DOHH2 (cell line): ENCODE measurements around the gene ARAP1.

ENCODE experiments used
- H3F3A ChIP-seq: fragments of 200-600 bp; sonication (generic), shearing (Covaris generic); 2 replicates; pipeline ENCODE4 v1.6.0; 2016; ENCODE audit warnings: antibody characterized with exemption, mild to moderate bottlenecking; ENCODE audit not compliant: control insufficient read depth, insufficient read depth
- H3K27ac ChIP-seq: fragments of 200-600 bp; sonication (generic); 2 replicates; pipeline ENCODE4 v1.5.1; 2014; ENCODE audit warnings: low read depth, mild to moderate bottlenecking, low read length, moderate library complexity
- H3K27me3 ChIP-seq: fragments of 200-600 bp; sonication (generic); 2 replicates; pipeline ENCODE4 v1.6.1; 2014; ENCODE audit warnings: mild to moderate bottlenecking, low read length, mixed read lengths; ENCODE audit not compliant: control insufficient read depth
- H3K36me3 ChIP-seq: fragments of 200-600 bp; sonication (generic); 2 replicates; pipeline ENCODE4 v1.6.1; 2014; ENCODE audit warnings: mild to moderate bottlenecking, low read length, moderate library complexity, mixed read lengths; ENCODE audit not compliant: control insufficient read depth
- H3K4me1 ChIP-seq: fragments of 200-600 bp; sonication (generic); 2 replicates; pipeline ENCODE4 v1.6.1; 2014; ENCODE audit warnings: mild to moderate bottlenecking, low read length, mixed read lengths; ENCODE audit not compliant: control insufficient read depth
- H3K4me2 ChIP-seq: fragments of 200-600 bp; sonication (generic); 2 replicates; pipeline ENCODE4 v1.6.0; 2014; ENCODE audit warnings: mild to moderate bottlenecking, low read length, moderate library complexity
- H3K4me3 ChIP-seq: fragments of 200-600 bp; sonication (generic); 2 replicates; pipeline ENCODE4 v1.5.1; 2014; ENCODE audit warnings: mild to moderate bottlenecking, low read length, mixed read lengths
- H3K79me2 ChIP-seq: fragments of 200-600 bp; sonication (generic); 2 replicates; pipeline ENCODE4 v1.6.1; 2014; ENCODE audit warnings: mild to moderate bottlenecking, low read length, mixed read lengths; ENCODE audit not compliant: control insufficient read depth
- H3K9me2 ChIP-seq: fragments of 200-600 bp; sonication (generic); replicated peaks from 2 replicates; pipeline ENCODE4 v1.6.1; 2014; ENCODE audit warnings: mild to moderate bottlenecking, low read length, mixed read lengths; ENCODE audit not compliant: control insufficient read depth
- H3K9me3 ChIP-seq: fragments of 200-600 bp; sonication (generic); 2 replicates; pipeline ENCODE4 v1.6.1; 2014; ENCODE audit warnings: antibody characterized with exemption, low read length, mixed read lengths; ENCODE audit not compliant: control insufficient read depth, insufficient read depth
- H4K20me1 ChIP-seq: fragments of 200-600 bp; sonication (generic); 2 replicates; pipeline ENCODE4 v1.6.0; 2014; ENCODE audit warnings: low read depth, mild to moderate bottlenecking, antibody characterized with exemption, low read length, moderate library complexity; ENCODE audit not compliant: control insufficient read depth, insufficient read depth
- EZH2phosphoT487 ChIP-seq: fragments of 200-600 bp; sonication (generic); IDR thresholded peaks from 2 replicates; pipeline ENCODE4 v1.6.1; 2017; ENCODE audit warnings: borderline replicate concordance, mild to moderate bottlenecking, antibody characterized with exemption, low read length, moderate library complexity, mixed read lengths
- TF ChIP-seq, protein P1 (sequence below): fragments of 200-600 bp; sonication (generic); IDR thresholded peaks from one replicate; pipeline ENCODE4 v1.5.1; 2014; ENCODE audit warnings: antibody characterized with exemption, mild to moderate bottlenecking, low read depth, low read length; ENCODE audit not compliant: poor library complexity, severe bottlenecking

ARAP1 gene

DNA sequence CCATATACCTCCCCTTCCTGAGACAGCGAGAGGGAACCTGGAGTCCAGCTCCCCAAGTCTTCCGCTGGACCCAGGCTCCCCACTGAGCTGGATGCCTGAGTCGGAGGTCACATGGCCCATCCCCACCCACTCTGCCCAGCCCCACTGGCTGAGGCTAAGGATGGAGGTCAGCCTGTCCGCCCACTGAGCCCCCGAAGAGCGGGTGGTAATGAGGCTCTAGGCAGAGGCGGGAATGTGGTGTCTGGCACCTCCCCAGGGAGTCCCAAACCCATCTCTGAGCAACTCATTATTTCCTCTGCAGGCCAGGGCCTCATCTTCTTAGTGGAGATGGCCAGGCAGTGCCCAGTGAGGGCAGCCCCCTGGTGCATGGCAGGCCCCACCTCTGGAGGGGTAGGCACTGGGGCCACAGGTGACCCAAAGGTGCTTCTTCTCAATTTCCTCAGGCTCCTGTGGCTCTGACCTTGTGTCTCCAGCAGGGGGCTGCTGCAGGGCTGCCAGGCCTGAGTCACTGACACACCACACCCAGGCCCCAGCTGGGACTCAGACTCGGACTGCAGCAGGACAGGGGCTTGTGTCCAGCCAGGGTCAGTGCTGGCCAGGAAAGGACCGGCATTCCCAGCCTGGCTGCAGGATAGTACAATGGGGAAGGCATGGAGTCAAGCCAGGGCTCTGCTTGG lies 67.8 kb downstream of the ARAP1 start:
- Histone ChIP-seq H3K4me3 (no peak overlapping the region), H3K9me2 (no peaks in the 10 kb centered on the region), H3K36me3 (peaks cover 11% of the 10 kb centered on the region), H3K27ac (no peak overlapping the region), H3K4me1 (no peaks in the 10 kb centered on the region), H3K9me3 (no peaks in the 10 kb centered on the region), H3K4me2 (no peak overlapping the region), H3K27me3 (peaks cover 12% of the 10 kb centered on the region; the same call in 1 of the 2 replicates), H3K79me2 (no peaks in the 10 kb centered on the region), H4K20me1 (peaks cover 6% of the 10 kb centered on the region; the same call in 1 of the 2 replicates), H3F3A (no peaks in the 10 kb centered on the region)
- TF ChIP-seq, protein P1, sequence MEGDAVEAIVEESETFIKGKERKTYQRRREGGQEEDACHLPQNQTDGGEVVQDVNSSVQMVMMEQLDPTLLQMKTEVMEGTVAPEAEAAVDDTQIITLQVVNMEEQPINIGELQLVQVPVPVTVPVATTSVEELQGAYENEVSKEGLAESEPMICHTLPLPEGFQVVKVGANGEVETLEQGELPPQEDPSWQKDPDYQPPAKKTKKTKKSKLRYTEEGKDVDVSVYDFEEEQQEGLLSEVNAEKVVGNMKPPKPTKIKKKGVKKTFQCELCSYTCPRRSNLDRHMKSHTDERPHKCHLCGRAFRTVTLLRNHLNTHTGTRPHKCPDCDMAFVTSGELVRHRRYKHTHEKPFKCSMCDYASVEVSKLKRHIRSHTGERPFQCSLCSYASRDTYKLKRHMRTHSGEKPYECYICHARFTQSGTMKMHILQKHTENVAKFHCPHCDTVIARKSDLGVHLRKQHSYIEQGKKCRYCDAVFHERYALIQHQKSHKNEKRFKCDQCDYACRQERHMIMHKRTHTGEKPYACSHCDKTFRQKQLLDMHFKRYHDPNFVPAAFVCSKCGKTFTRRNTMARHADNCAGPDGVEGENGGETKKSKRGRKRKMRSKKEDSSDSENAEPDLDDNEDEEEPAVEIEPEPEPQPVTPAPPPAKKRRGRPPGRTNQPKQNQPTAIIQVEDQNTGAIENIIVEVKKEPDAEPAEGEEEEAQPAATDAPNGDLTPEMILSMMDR = peak; percentile 77
- no peak for TF ChIP-seq EZH2phosphoT487

GRCh38 chr11:72683782-72684200 lies 68.4 kb downstream of the ARAP1 start:
- no peaks in the 10 kb centered on the region for H3K9me3 ChIP-seq
- TF ChIP-seq, protein P1 = peak; percentile 86
- no peak for TF ChIP-seq EZH2phosphoT487
- H3K27ac ChIP-seq = no peak overlapping the region
- no peaks in the 10 kb centered on the region for H3K79me2 ChIP-seq
- peaks cover 11% of the 10 kb centered on the region for H3K36me3 ChIP-seq
- H4K20me1 ChIP-seq = peaks cover 6% of the 10 kb centered on the region; the same call in 1 of the 2 replicates
- H3F3A ChIP-seq = no peaks in the 10 kb centered on the region
- H3K4me3 ChIP-seq = no peak overlapping the region
- no peaks in the 10 kb centered on the region for H3K4me1 ChIP-seq
- H3K9me2 ChIP-seq = no peaks in the 10 kb centered on the region
- no peak overlapping the region for H3K4me2 ChIP-seq
- peaks cover 17% of the 10 kb centered on the region; the same call in 1 of the 2 replicates for H3K27me3 ChIP-seq

- no peak for TF ChIP-seq EZH2phosphoT487
- TF ChIP-seq, protein P1 = no peak
- no peaks in the 10 kb centered on the region for H3K9me2 ChIP-seq
- peaks cover 6% of the 10 kb centered on the region; the same call in 1 of the 2 replicates for H4K20me1 ChIP-seq
- no peak overlapping the region for H3K4me3 ChIP-seq
- H3K27me3 ChIP-seq = peaks cover 25% of the 10 kb centered on the region
- H3K4me2 ChIP-seq = no peak overlapping the region
- H3K9me3 ChIP-seq = no peaks in the 10 kb centered on the region
- H3K79me2 ChIP-seq = no peaks in the 10 kb centered on the region
- H3K36me3 ChIP-seq = peaks cover 11% of the 10 kb centered on the region
- no peak overlapping the region for H3K27ac ChIP-seq
- no peaks in the 10 kb centered on the region for H3K4me1 ChIP-seq
- H3F3A ChIP-seq = no peaks in the 10 kb centered on the region
Observed at GRCh38 chr11:72682858-72683243, 69.4 kb downstream of the ARAP1 start.
